Endodermal cell (in vitro differentiated cells): ENCODE measurements around the gene PALLD. TPM values are rescaled to one million over a fixed set of nuclear protein-coding genes. Genes with fewer than 3 reads are reported as not detected.

Experiments
- DNase-seq: peaks from one replicate; pipeline ENCODE4 v3.0.0-alpha.2; 2017
- H3K27ac ChIP-seq: 2 replicates; pipeline ENCODE4 v1.5.1; 2013; ENCODE audit warnings: mild to moderate bottlenecking, low read depth, low read length, moderate library complexity
- H3K27me3 ChIP-seq: 2 replicates; pipeline ENCODE4 v1.6.1; 2013; ENCODE audit warnings: mild to moderate bottlenecking, low read length, moderate library complexity; ENCODE audit not compliant: insufficient read depth, control insufficient read depth, poor library complexity, severe bottlenecking
- H3K36me3 ChIP-seq: 2 replicates; pipeline ENCODE4 v1.7.0; 2013; ENCODE audit warnings: mild to moderate bottlenecking, low read length, moderate library complexity; ENCODE audit not compliant: control insufficient read depth, insufficient read depth
- H3K4me1 ChIP-seq: one replicate; pipeline ENCODE4 v1.7.0; 2013; ENCODE audit warnings: low read length; ENCODE audit not compliant: control insufficient read depth, insufficient read depth
- H3K4me3 ChIP-seq: 2 replicates; pipeline ENCODE4 v1.5.1; 2013; ENCODE audit warnings: mild to moderate bottlenecking, low read length, moderate library complexity
- H3K9ac ChIP-seq: 2 replicates; pipeline ENCODE4 v1.6.1; 2013; ENCODE audit warnings: mild to moderate bottlenecking, low read length, moderate library complexity; ENCODE audit not compliant: poor library complexity, severe bottlenecking; ENCODE audit errors: extremely low read depth
- H3K9me3 ChIP-seq: 2 replicates; pipeline ENCODE4 v1.6.1; 2013; ENCODE audit warnings: mild to moderate bottlenecking, low read length, moderate library complexity; ENCODE audit not compliant: control insufficient read depth
- H3K27ac Mint-ChIP-seq: 2 replicates; pipeline ENCODE4 v1.8.0; 2020; ENCODE audit warnings: mixed read lengths
- H3K27me3 Mint-ChIP-seq: 2 replicates; pipeline ENCODE4 v1.8.0; 2021; ENCODE audit warnings: mild to moderate bottlenecking, mixed read lengths; ENCODE audit not compliant: insufficient read depth
- H3K36me3 Mint-ChIP-seq: 2 replicates; pipeline ENCODE4 v1.8.0; 2020; ENCODE audit warnings: low read depth, mixed read lengths
- H3K4me1 Mint-ChIP-seq: 2 replicates; pipeline ENCODE4 v1.8.0; 2020; ENCODE audit warnings: mixed read lengths
- H3K4me3 Mint-ChIP-seq: 2 replicates; pipeline ENCODE4 v1.8.0; 2020; ENCODE audit warnings: mild to moderate bottlenecking, moderate library complexity, mixed read lengths
- H3K9me3 Mint-ChIP-seq: 2 replicates; pipeline ENCODE4 v1.8.0; 2020; ENCODE audit warnings: mild to moderate bottlenecking, mixed read lengths
- CTCF ChIP-seq: fragments of 200-600 bp; sonication (generic); conservative IDR thresholded peaks from 2 replicates; pipeline ENCODE4 v1.5.0; 2021; ENCODE audit warnings: antibody characterized with exemption, mild to moderate bottlenecking
- WGBS, 2 experiments: methylation state at CpG; one replicate each; pipeline versions ENCODE4 v1.1.5 to v1.1.7; 2013; ENCODE audit warnings: missing lambda C conversion rate in 2 of 2, mixed read lengths in 1 of 2; ENCODE audit not compliant: insufficient coverage in 1 of 2, insufficient read length in 1 of 2; 5-methylcytosine and 5-hydroxymethylcytosine counted together
- total RNA-seq, 2 donors: library from RNA; stranded (reverse); fragmentation: NEBNext Ultra II Directional in 1 of 2; extraction: Animal tissue kit (Norgen Biotek cat#: 25700) in 1 of 2; gene quantifications; 2 replicates in 1 of 2; 3 replicates in 1 of 2; pipeline ENCODE4 v1.2.1, GENCODE V29; 2021

The PALLD gene
- total RNA-seq, 2 donors from 2014 or later, result 51.8 to 86.7 TPM

- DNase-seq, result no peak
- Histone ChIP-seq H3K9ac (no peak overlapping the region), H3K27ac (no peak overlapping the region), H3K27me3 (no peaks in the 10 kb centered on the region), H3K9me3 (no peaks in the 10 kb centered on the region), H3K4me3 (no peak overlapping the region), H3K36me3 (peaks cover 60% of the 10 kb centered on the region), H3K4me1 (no peaks in the 10 kb centered on the region)
- no peaks in the 10 kb centered on the region for H3K27me3 Mint-ChIP-seq
- H3K4me1 Mint-ChIP-seq, result peaks cover 3% of the 10 kb centered on the region
- WGBS, 2 experiments, result 94% methylated on average over 3 to 6 of the region's 6 CpGs
- no peak overlapping the region for H3K4me3 Mint-ChIP-seq
- H3K9me3 Mint-ChIP-seq, result no peaks in the 10 kb centered on the region
- H3K27ac Mint-ChIP-seq, result no peak overlapping the region
- TF ChIP-seq CTCF, result no peak
- H3K36me3 Mint-ChIP-seq, result peaks cover 32% of the 10 kb centered on the region
Observed at GRCh38 chr4:168857009-168857408, 360.2 kb downstream of the PALLD start.

GRCh38 chr4:168857546-168858314 lies 360.9 kb downstream of the PALLD start:
- no peaks in the 10 kb centered on the region for H3K9me3 ChIP-seq
- Mint-ChIP-seq H3K27ac (no peak overlapping the region), H3K9me3 (no peaks in the 10 kb centered on the region), H3K36me3 (peaks cover 36% of the 10 kb centered on the region), H3K27me3 (no peaks in the 10 kb centered on the region), H3K4me1 (peaks cover 3% of the 10 kb centered on the region), H3K4me3 (no peak overlapping the region)
- DNase-seq, result no peak
- H3K27me3 ChIP-seq, result no peaks in the 10 kb centered on the region
- no peak overlapping the region for H3K9ac ChIP-seq
- no peaks in the 10 kb centered on the region for H3K4me1 ChIP-seq
- 96 to 100% methylated on average over 4 to 5 of the region's 5 CpGs for WGBS, 2 experiments
- no peak overlapping the region for H3K4me3 ChIP-seq
- H3K36me3 ChIP-seq, result peaks cover 61% of the 10 kb centered on the region
- TF ChIP-seq CTCF, result no peak
- H3K27ac ChIP-seq, result no peak overlapping the region

- Histone ChIP-seq H3K4me1 (no peaks in the 10 kb centered on the region), H3K27ac (no peak overlapping the region), H3K4me3 (no peak overlapping the region), H3K9me3 (no peaks in the 10 kb centered on the region), H3K27me3 (no peaks in the 10 kb centered on the region), H3K9ac (no peak overlapping the region), H3K36me3 (peaks cover 56% of the 10 kb centered on the region)
- Mint-ChIP-seq H3K36me3 (peaks cover 32% of the 10 kb centered on the region), H3K4me1 (peaks cover 3% of the 10 kb centered on the region), H3K9me3 (no peaks in the 10 kb centered on the region), H3K27me3 (no peaks in the 10 kb centered on the region), H3K4me3 (no peak overlapping the region), H3K27ac (no peak overlapping the region)
- WGBS, 2 experiments, result 96 to 97% methylated on average over 4 to 7 of the region's 7 CpGs
- TF ChIP-seq CTCF, result no peak
- no peak for DNase-seq
Observed at GRCh38 chr4:168859100-168859499, 362.2 kb downstream of the PALLD start.
